ENCODE results near the gene ESR1. TPM values are rescaled to one million over a fixed set of nuclear protein-coding genes. Genes with fewer than 3 reads are reported as not detected.

The ESR1 gene
- total and polyA plus RNA-seq, 5 experiments from 2014 or later = 0.11 to 2.8 (median 0.44) TPM

- H3K27me3 Mint-ChIP-seq = no peaks in the 10 kb centered on the region
- DNase-seq = no peak
- ATAC-seq = peak in 1 of 2 donors; percentile 42
- peak overlapping the region in 6 of 10 donors; percentile 3 to 79 (median 42) for H3K4me3 Mint-ChIP-seq
- peaks cover 32 to 80% (median 56%) of the 10 kb centered on the region in 3 donors for H3K36me3 Mint-ChIP-seq
- peak overlapping the region; percentile 22 to 90 (median 82) for H3K27ac Mint-ChIP-seq
- H3K4me1 Mint-ChIP-seq = peaks cover 19 to 47% (median 33%) of the 10 kb centered on the region in 4 donors
- H3K9me3 Mint-ChIP-seq = peaks cover 0 to 12% (median 0%) of the 10 kb centered on the region in 9 donors
- POLR2A ChIA-PET = interaction anchor here (0.7 kb wide), 1 partner anchor 15 kb away, joined by 3 read pairs; no protein-coding TSS in a partner anchor
Observed at GRCh38 chr6:152170702-152171667, 363.5 kb downstream of the ESR1 start.

GRCh38 chr6:152173321-152173720 lies 365.8 kb downstream of the ESR1 start:
- Mint-ChIP-seq H3K4me3 (no peak overlapping the region), H3K27ac (peak overlapping the region in 6 of 10 donors; percentile 0 to 84 (median 38))

GRCh38 chr6:152173957-152174356 lies 366.5 kb downstream of the ESR1 start:
- ATAC-seq (no peak), DNase-seq (no peak)
- POLR2A ChIA-PET = interaction anchor here (2.4 kb wide), 1 partner anchor 11 kb away, joined by 8 read pairs; no protein-coding TSS in a partner anchor
- Mint-ChIP-seq H3K36me3 (peaks cover 36 to 79% (median 56%) of the 10 kb centered on the region in 3 donors), H3K27ac (peak overlapping the region in 5 of 10 donors; percentile 2 to 80 (median 31)), H3K4me3 (no peak overlapping the region), H3K4me1 (peaks cover 13 to 36% (median 27%) of the 10 kb centered on the region in 4 donors), H3K9me3 (peaks cover 0 to 12% (median 0%) of the 10 kb centered on the region in 9 donors), H3K27me3 (no peaks in the 10 kb centered on the region)

More at GRCh38 chr6:152173321-152173720, 365.8 kb downstream of the ESR1 start:
- Mint-ChIP-seq H3K9me3 (peaks cover 0 to 12% (median 0%) of the 10 kb centered on the region in 9 donors), H3K36me3 (peaks cover 36 to 76% (median 56%) of the 10 kb centered on the region in 3 donors), H3K4me1 (peaks cover 15 to 38% (median 29%) of the 10 kb centered on the region in 4 donors), H3K27me3 (no peaks in the 10 kb centered on the region)
- DNase-seq (no peak), ATAC-seq (no peak)
- POLR2A ChIA-PET = interaction anchor here (2.4 kb wide), 1 partner anchor 12 kb away, joined by 8 read pairs; no protein-coding TSS in a partner anchor

- POLR2A ChIA-PET = no interaction called here
- Mint-ChIP-seq H3K4me3 (no peak overlapping the region), H3K27ac (peak overlapping the region in 6 of 10 donors; percentile 15 to 61 (median 42)), H3K9me3 (peaks cover 0 to 4% (median 0%) of the 10 kb centered on the region in 9 donors), H3K36me3 (peaks cover 25 to 83% (median 51%) of the 10 kb centered on the region in 3 donors), H3K4me1 (peaks cover 11 to 36% (median 27%) of the 10 kb centered on the region in 4 donors), H3K27me3 (no peaks in the 10 kb centered on the region)
- ATAC-seq (no peak), DNase-seq (no peak)
Observed at GRCh38 chr6:152176268-152176667, 368.8 kb downstream of the ESR1 start.

All from naive thymus-derived CD8-positive, alpha-beta T cell (primary cell).